B cell (primary cell): ENCODE results near the gene ITPR2.

ENCODE experiments used
- CTCF ChIP-seq: fragments of 200-600 bp; IDR thresholded peaks from one replicate; pipeline ENCODE4 v1.8.0; 2022; ENCODE audit warnings: antibody characterized with exemption, mild to moderate bottlenecking
- EZH2 ChIP-seq: IDR thresholded peaks from 2 replicates; pipeline ENCODE4 v1.6.1; 2012; ENCODE audit warnings: borderline replicate concordance, low read depth, mild to moderate bottlenecking, moderate library complexity, low read length; ENCODE audit not compliant: insufficient read depth, poor library complexity, severe bottlenecking

- TF ChIP-seq CTCF (no peak), EZH2 (no peak)
Measured at GRCh38 chr12:26869908-26870459, 37.0 kb upstream of the ITPR2 start.
